Heart left ventricle (tissue), 13 donors: ENCODE measurements around the gene PRKG1.

Experiments used
- POLR2A ChIP-seq, 2 donors: fragments of 450-650 bp; IDR thresholded peaks; one replicate each; pipeline ENCODE4 v1.6.1; 2017; ENCODE audit warnings: antibody characterized with exemption in 2 of 2, mild to moderate bottlenecking in 2 of 2, moderate library complexity in 2 of 2
- TF ChIP-seq, protein P1 (sequence below), 12 donors: fragments of 200-600 bp; sonication (generic) in 4 of 12; IDR thresholded peaks; one replicate each; pipeline versions ENCODE4 v1.5.0 to v1.8.0; 2018 to 2022; ENCODE audit warnings: antibody characterized with exemption in 12 of 12, mild to moderate bottlenecking in 5 of 12
- donor health status: ischemic (EF 13 %, LVEDD 7.1; RV severe dilation, severe dysfunction).
- donor health status: DM: no; HTN: yes; CAD: no.
- donor health status: DM: no; HTN: no; CAD: no.
- donor health status: ischemic (EF 25% LVEDD 6.9; RV normal size, moderate dysfunction).
- donor health status: ischemic (EF 25% LVEDD 5.7; RV mildly dilated, moderate dysfunction).
- donor health status: ischemic (EF 35%, LVEDD 5.7; RV mildly dilated, moderate dysfunction).
- donor health status: nonischemic (EF 11% LVEDD 7.7; RV severe dilation, severe dysfunction).
- donor health status: DM: yes; HTN: yes; CAD: no.
- donor health status: PGD.
- donor health status: ischemic (EF 29% LVEDD 5.4; RV normal size, mild dysfunction).
- donor health status: nonischemic (EF 23%, LVEDD 6.1; RV moderate dilation, normal function).

DNA sequence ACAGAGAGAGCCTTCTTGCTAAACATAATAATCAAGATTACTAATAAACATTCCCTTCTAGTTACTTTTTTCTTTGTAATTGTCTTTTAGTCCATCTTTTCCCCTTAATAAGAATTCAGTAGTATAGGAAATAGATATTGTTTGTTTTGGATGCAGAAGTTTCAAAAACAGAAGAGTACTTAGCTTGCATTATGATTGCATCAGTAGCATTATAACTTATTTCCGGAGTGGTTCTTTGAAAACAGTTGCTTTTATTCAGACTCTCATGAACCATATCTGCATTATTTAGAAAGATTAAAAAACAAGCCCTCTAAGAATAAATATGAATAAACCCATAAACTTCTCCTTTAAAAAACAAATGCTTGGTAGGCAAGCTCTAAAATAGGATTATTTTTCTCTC is 1205.8 kb downstream of the PRKG1 start:
- TF ChIP-seq, protein P1, sequence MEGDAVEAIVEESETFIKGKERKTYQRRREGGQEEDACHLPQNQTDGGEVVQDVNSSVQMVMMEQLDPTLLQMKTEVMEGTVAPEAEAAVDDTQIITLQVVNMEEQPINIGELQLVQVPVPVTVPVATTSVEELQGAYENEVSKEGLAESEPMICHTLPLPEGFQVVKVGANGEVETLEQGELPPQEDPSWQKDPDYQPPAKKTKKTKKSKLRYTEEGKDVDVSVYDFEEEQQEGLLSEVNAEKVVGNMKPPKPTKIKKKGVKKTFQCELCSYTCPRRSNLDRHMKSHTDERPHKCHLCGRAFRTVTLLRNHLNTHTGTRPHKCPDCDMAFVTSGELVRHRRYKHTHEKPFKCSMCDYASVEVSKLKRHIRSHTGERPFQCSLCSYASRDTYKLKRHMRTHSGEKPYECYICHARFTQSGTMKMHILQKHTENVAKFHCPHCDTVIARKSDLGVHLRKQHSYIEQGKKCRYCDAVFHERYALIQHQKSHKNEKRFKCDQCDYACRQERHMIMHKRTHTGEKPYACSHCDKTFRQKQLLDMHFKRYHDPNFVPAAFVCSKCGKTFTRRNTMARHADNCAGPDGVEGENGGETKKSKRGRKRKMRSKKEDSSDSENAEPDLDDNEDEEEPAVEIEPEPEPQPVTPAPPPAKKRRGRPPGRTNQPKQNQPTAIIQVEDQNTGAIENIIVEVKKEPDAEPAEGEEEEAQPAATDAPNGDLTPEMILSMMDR (IDR thresholded peaks at IDR 0.05) = no peak
- no peak for TF ChIP-seq POLR2A (IDR thresholded peaks at IDR 0.05)
